A673 (cell line): Measurements from ENCODE around the gene SNX32. TPM values are rescaled to one million over a fixed set of nuclear protein-coding genes. Genes with fewer than 3 reads are reported as not detected.

Experiments
- BruUV-seq: library from RNA; stranded (reverse); fragments of 400-500 nt; replicated peaks from 2 replicates; lab custom pipeline; 2021; lab: Mats Ljungman, UMichigan
- CTCF ChIA-PET: fragments of 300-600 bp; sonication (Branson Sonifier 250); formaldehyde crosslinking; loops from one replicate; lab custom pipeline; 2022; ENCODE audit warnings: antibody characterized with exemption; lab: Charles Lee
- POLR2A ChIA-PET: fragments of 300-600 bp; sonication (Branson Sonifier 250); formaldehyde crosslinking; loops from one replicate; lab custom pipeline; 2022; ENCODE audit warnings: antibody characterized with exemption; ENCODE audit not compliant: low non-redundant PET; lab: Charles Lee
- DNase-seq: peaks from one replicate; pipeline ENCODE4 v3.0.0-alpha.2; 2015; ENCODE audit warnings: low spot score
- H3K27ac ChIP-seq: fragments of 200-600 bp; sonication (generic); 2 replicates; pipeline ENCODE4 v1.5.1; 2016; ENCODE audit warnings: mixed run types, low read depth, mild to moderate bottlenecking, mixed read lengths, antibody characterized with exemption, low read length; ENCODE audit not compliant: poor library complexity, severe bottlenecking
- H3K27me3 ChIP-seq: fragments of 200-600 bp; sonication (generic); replicated peaks from 2 replicates; pipeline ENCODE4 v1.6.1; 2017; ENCODE audit warnings: mixed run types, low read depth, mild to moderate bottlenecking, mixed read lengths, antibody characterized with exemption, low read length; ENCODE audit not compliant: insufficient read depth, poor library complexity
- H3K36me3 ChIP-seq: fragments of 200-600 bp; sonication (generic); 2 replicates; pipeline ENCODE4 v1.6.1; 2016; ENCODE audit warnings: mixed run types, mild to moderate bottlenecking, mixed read lengths, antibody characterized with exemption, low read length; ENCODE audit not compliant: insufficient read depth, poor library complexity, severe bottlenecking
- H3K4me1 ChIP-seq: fragments of 200-600 bp; sonication (generic); 2 replicates; pipeline ENCODE4 v1.6.1; 2017; ENCODE audit warnings: mixed run types, mild to moderate bottlenecking, mixed read lengths, antibody characterized with exemption, low read length; ENCODE audit not compliant: insufficient read depth, poor library complexity, severe bottlenecking
- H3K4me3 ChIP-seq: fragments of 200-600 bp; sonication (generic); 2 replicates; pipeline ENCODE4 v1.5.1; 2016; ENCODE audit warnings: low read depth, mixed run types, mild to moderate bottlenecking, mixed read lengths, low read length; ENCODE audit not compliant: poor library complexity, severe bottlenecking
- H3K9me3 ChIP-seq: fragments of 200-600 bp; sonication (generic); 2 replicates; pipeline ENCODE4 v1.6.1; 2016; ENCODE audit warnings: mixed run types, low read depth, mild to moderate bottlenecking, mixed read lengths, antibody characterized with exemption, low read length; ENCODE audit not compliant: poor library complexity, severe bottlenecking
- EZH2 ChIP-seq: fragments of 200-600 bp; sonication (generic); IDR thresholded peaks from 2 replicates; pipeline ENCODE4 v1.6.1; 2017; ENCODE audit warnings: borderline replicate concordance, low read depth, mild to moderate bottlenecking, mixed read lengths, antibody characterized with exemption, low read length; ENCODE audit not compliant: poor library complexity, severe bottlenecking
- intact Hi-C: fragments of 100-400 bp; cut with micrococcal nuclease; formaldehyde crosslinking; loops from one replicate; pipeline ENCODE4 v1.10.0; 2022; ENCODE audit not compliant: unreplicated experiment
- total RNA-seq: library from RNA; stranded (reverse); gene quantifications from 2 replicates; pipeline ENCODE4 v1.2.3, GENCODE V29; 2021
- TF ChIP-seq, protein P1 (sequence below): fragments of 300-800, 200-600 bp; sonication (generic); conservative IDR thresholded peaks from 2 replicates; pipeline ENCODE4 v1.5.1; 2017; ENCODE audit warnings: low read depth, mild to moderate bottlenecking, antibody characterized with exemption, low read length, moderate library complexity, mixed read lengths

SNX32 gene
- total RNA-seq, 1 experiment from 2014 or later: 2.1 TPM

DNA sequence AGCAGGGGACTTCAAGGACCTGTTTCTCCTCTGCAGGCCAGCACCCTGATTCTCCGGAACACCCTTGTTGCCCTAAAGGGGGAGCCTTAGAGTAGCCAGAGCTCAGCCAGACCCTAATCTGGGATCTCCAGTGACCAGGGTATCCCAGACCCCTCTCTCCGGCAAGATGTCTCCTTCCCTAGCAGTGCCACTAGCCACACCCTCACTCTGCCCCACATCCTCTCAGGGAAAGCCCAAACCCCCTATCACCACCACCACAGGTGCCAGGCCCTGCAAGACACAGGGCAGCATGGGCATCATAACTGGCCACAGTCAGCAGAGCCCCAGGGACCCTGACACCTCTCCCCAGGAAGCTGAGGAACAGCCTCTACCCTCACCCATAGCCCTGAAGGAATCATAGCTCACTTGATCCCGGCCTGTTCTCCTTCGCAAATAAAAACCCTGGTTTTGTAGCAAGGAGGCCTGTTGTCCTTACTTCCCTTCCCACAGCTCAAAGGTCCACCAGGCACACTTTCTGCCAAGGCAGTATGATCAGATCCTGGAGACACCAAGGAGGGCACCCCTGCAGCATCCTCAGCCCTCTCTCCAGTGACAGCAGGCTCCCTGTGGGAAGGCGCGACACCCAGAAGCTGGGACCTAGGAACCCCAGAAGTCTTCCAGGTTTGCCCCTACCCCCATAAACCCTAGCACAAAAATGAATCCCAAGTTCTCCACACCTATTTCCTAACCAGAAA, 19.6 kb downstream of the SNX32 start:
- ChIA-PET POLR2A (no interaction called here), CTCF (no interaction called here)
- DNase-seq: peak; percentile 12
- no peaks in the 10 kb centered on the region for H3K9me3 ChIP-seq
- TF ChIP-seq, protein P1, sequence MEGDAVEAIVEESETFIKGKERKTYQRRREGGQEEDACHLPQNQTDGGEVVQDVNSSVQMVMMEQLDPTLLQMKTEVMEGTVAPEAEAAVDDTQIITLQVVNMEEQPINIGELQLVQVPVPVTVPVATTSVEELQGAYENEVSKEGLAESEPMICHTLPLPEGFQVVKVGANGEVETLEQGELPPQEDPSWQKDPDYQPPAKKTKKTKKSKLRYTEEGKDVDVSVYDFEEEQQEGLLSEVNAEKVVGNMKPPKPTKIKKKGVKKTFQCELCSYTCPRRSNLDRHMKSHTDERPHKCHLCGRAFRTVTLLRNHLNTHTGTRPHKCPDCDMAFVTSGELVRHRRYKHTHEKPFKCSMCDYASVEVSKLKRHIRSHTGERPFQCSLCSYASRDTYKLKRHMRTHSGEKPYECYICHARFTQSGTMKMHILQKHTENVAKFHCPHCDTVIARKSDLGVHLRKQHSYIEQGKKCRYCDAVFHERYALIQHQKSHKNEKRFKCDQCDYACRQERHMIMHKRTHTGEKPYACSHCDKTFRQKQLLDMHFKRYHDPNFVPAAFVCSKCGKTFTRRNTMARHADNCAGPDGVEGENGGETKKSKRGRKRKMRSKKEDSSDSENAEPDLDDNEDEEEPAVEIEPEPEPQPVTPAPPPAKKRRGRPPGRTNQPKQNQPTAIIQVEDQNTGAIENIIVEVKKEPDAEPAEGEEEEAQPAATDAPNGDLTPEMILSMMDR: no peak
- TF ChIP-seq EZH2: no peak
- intact Hi-C loops: no loop called here
- H3K36me3 ChIP-seq: peaks cover 57% of the 10 kb centered on the region
- H3K27me3 ChIP-seq: no peaks in the 10 kb centered on the region
- no peak overlapping the region for H3K27ac ChIP-seq
- H3K4me1 ChIP-seq: peaks cover 8% of the 10 kb centered on the region
- no TSS peak for BruUV-seq
- no peak overlapping the region for H3K4me3 ChIP-seq

DNA sequence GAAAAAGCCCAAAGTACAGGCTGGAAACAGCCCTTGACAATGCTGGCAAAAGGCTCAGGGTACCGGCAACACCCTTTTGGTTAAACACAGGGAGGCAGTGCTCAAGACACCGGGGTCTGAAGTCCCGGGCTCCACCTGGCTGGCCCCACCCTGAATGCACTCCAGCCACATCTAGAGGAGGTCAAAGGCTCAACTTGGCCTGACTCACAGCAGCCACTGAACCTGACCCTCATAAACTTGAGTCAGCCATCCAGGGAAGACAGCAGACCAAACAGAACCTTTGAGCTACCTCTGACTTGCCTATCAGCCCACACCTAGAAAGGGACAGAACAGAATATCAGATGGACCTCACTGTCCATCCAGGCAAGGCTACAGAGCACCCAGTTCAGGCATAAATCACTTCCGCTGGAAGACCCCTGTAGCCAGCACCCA, 20.4 kb downstream of the SNX32 start:
- CTCF ChIA-PET: no interaction called here
- BruUV-seq: no TSS peak
- H3K36me3 ChIP-seq: peaks cover 57% of the 10 kb centered on the region

DNA sequence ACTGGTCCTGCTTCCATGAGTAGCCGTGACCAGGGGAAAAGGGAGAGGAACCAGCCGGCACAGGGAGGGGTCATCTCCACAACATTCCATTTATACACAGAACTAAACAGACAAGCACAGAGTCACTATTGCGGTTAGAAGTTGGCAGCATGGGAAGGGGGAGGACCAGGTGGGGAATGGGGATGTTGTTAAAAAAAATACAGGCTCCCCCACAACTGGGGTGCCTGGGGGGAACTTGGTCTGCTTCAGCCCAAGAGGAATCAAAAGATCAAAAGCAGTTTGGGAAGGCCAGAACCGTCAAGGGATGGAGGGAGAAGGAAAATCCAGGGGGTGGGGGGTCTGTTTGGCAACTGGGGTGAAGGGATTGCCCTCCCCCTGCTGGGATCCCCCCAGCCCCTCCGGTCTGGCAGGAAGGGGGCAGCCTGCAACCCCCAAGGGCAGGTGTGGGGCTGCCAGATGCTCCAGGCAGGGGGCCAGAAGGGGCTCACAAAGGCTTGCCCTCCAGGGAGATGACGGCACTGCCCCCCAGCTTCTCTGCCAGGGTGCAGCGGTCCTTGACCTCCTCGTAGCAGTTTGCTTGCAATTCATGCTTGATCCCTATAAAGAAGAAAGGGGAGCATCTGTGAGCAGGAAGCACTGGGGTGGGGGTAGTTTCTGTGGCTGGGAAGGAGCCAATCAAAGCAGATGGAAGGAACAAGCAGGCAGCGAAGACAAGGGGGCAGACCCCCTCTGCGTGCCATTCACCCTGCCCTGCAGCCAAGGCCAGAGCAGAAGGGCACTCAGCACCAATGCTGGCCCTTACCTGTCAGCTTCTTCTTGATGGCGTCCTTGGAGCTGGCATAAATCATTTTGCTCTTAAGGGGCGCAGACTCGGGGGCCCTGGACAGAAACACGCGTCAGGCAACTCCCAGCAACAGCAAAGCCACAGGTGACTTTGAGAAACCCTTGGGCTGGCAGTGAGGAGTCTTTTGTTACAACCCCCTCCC, 21.4 kb downstream of the SNX32 start:
- peaks cover 57% of the 10 kb centered on the region for H3K36me3 ChIP-seq
- no peak for TF ChIP-seq EZH2
- TF ChIP-seq, protein P1: no peak
- POLR2A ChIA-PET: no interaction called here
- H3K4me1 ChIP-seq: peaks cover 13% of the 10 kb centered on the region
- intact Hi-C loops: loop anchor here (5.0 kb wide), 1 partner anchor 1078 kb away; the partner anchor contains the start of gene SF1
- CTCF ChIA-PET: no interaction called here
- H3K27me3 ChIP-seq: no peaks in the 10 kb centered on the region
- no peaks in the 10 kb centered on the region for H3K9me3 ChIP-seq
- no peak overlapping the region for H3K27ac ChIP-seq
- BruUV-seq: TSS peak; percentile 70
- H3K4me3 ChIP-seq: no peak overlapping the region
- peak; percentile 4 for DNase-seq

More for the DNA sequence above, 20.4 kb downstream of the SNX32 start:
- DNase-seq: no peak
- no peak overlapping the region for H3K4me3 ChIP-seq
- peaks cover 8% of the 10 kb centered on the region for H3K4me1 ChIP-seq
- H3K9me3 ChIP-seq: no peaks in the 10 kb centered on the region
- TF ChIP-seq, protein P1: no peak
- intact Hi-C loops: no loop called here
- no peak overlapping the region for H3K27ac ChIP-seq
- POLR2A ChIA-PET: no interaction called here
- H3K27me3 ChIP-seq: no peaks in the 10 kb centered on the region
